Activated CD8-positive, alpha-beta T cell treated with anti-CD3 and anti-CD28 coated beads for 36 hours (primary cell): ENCODE results near the gene ZNF780B. TPM values are rescaled to one million over a fixed set of nuclear protein-coding genes. Genes with fewer than 3 reads are reported as not detected.

ENCODE experiments used
- ATAC-seq: fragments of 200-7000 bp; cut with Tn5 transposase; one replicate; pipeline ENCODE4 v1.10.0; 2021; ENCODE audit warnings: mild to moderate bottlenecking, moderate library complexity
- CTCF ChIA-PET: fragments of 350-600 bp; sonication (Branson Sonifier 250); formaldehyde crosslinking; loops from one replicate; lab custom pipeline; 2021; ENCODE audit warnings: antibody characterized with exemption; lab: Charles Lee
- POLR2A ChIA-PET: fragments of 350-600 bp; sonication (Branson Sonifier 250); formaldehyde crosslinking; loops from one replicate; lab custom pipeline; 2021; ENCODE audit warnings: antibody characterized with exemption; lab: Charles Lee
- DNase-seq: peaks from one replicate; pipeline ENCODE4 v3.0.0-alpha.2; 2020
- H3K27ac Mint-ChIP-seq: one replicate; pipeline ENCODE4 v1.8.0; 2021; ENCODE audit warnings: mild to moderate bottlenecking, mixed read lengths
- H3K27me3 Mint-ChIP-seq: one replicate; pipeline ENCODE4 v1.8.0; 2021; ENCODE audit warnings: mixed read lengths
- H3K36me3 Mint-ChIP-seq: one replicate; pipeline ENCODE4 v1.8.0; 2021; ENCODE audit warnings: low read depth, mixed read lengths
- H3K4me1 Mint-ChIP-seq: one replicate; pipeline ENCODE4 v1.8.0; 2021; ENCODE audit warnings: low read depth, mixed read lengths
- H3K4me3 Mint-ChIP-seq: one replicate; pipeline ENCODE4 v1.8.0; 2021; ENCODE audit warnings: mild to moderate bottlenecking, moderate library complexity, mixed read lengths
- H3K9me3 Mint-ChIP-seq: one replicate; pipeline ENCODE4 v1.8.0; 2021; ENCODE audit warnings: mixed read lengths
- intact Hi-C: fragments of 100-400 bp; cut with micrococcal nuclease; formaldehyde crosslinking; loops from one replicate; pipeline ENCODE4 v1.10.0; 2022
- total RNA-seq, 2 experiments: library from RNA; stranded (reverse); gene quantifications; one replicate each; pipeline ENCODE4 v1.2.3, GENCODE V29; 2021
- TF ChIP-seq, protein P1 (sequence below): fragments of 200-600 bp; IDR thresholded peaks from one replicate; pipeline ENCODE4 v1.8.0; 2022; ENCODE audit warnings: antibody characterized with exemption, mild to moderate bottlenecking

The ZNF780B gene
- total RNA-seq, 2 experiments from 2014 or later: 15.5 to 18.6 TPM

DNA sequence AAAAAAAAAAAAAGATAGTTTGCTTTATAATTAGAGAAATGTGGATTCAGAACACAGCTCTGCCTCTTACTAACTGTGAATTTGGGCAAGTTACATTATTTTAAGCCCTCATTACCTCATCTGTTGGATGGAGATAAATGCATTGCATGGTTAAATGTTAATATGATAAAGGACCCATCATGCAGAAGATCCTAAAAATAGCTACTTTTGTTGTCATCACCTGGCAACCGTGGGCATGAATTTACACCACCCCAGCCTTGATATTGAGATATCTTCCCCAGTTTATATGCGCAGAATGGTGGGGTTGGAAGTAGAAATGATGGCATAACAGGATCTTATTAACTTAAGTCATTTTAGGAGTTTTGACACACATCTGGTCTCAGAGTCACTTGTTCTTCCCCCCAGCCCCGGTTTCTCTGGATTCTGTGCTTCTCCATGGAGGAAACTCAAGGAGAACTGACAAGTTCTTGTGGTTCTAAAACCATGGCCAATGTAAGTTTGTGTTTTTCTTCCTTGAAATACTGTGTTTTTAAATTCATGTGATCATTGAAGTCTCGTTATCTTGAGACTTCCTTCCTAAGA lies 50.2 kb downstream of the ZNF780B start:
- ATAC-seq: no peak
- peaks cover 5% of the 10 kb centered on the region for H3K4me1 Mint-ChIP-seq
- H3K27ac Mint-ChIP-seq: no peak overlapping the region
- TF ChIP-seq, protein P1, sequence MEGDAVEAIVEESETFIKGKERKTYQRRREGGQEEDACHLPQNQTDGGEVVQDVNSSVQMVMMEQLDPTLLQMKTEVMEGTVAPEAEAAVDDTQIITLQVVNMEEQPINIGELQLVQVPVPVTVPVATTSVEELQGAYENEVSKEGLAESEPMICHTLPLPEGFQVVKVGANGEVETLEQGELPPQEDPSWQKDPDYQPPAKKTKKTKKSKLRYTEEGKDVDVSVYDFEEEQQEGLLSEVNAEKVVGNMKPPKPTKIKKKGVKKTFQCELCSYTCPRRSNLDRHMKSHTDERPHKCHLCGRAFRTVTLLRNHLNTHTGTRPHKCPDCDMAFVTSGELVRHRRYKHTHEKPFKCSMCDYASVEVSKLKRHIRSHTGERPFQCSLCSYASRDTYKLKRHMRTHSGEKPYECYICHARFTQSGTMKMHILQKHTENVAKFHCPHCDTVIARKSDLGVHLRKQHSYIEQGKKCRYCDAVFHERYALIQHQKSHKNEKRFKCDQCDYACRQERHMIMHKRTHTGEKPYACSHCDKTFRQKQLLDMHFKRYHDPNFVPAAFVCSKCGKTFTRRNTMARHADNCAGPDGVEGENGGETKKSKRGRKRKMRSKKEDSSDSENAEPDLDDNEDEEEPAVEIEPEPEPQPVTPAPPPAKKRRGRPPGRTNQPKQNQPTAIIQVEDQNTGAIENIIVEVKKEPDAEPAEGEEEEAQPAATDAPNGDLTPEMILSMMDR: no peak
- ChIA-PET POLR2A (no interaction called here), CTCF (no interaction called here)
- H3K9me3 Mint-ChIP-seq: peaks cover 9% of the 10 kb centered on the region
- peaks cover 41% of the 10 kb centered on the region for H3K36me3 Mint-ChIP-seq
- intact Hi-C loops: no loop called here
- H3K4me3 Mint-ChIP-seq: no peak overlapping the region
- DNase-seq: no peak
- H3K27me3 Mint-ChIP-seq: no peaks in the 10 kb centered on the region

- POLR2A ChIA-PET: no interaction called here
- TF ChIP-seq, protein P1: no peak
- Mint-ChIP-seq H3K9me3 (peaks cover 11% of the 10 kb centered on the region), H3K4me3 (peak overlapping the region; percentile 89), H3K27ac (peak overlapping the region; percentile 97), H3K27me3 (no peaks in the 10 kb centered on the region), H3K4me1 (peaks cover 30% of the 10 kb centered on the region), H3K36me3 (peaks cover 27% of the 10 kb centered on the region)
- ATAC-seq (no peak), DNase-seq (no peak)
- intact Hi-C loops: no loop called here
- CTCF ChIA-PET: no interaction called here
Observed at GRCh38 chr19:39998501-39998900, 57.5 kb downstream of the ZNF780B start.

- Mint-ChIP-seq H3K4me1 (peaks cover 37% of the 10 kb centered on the region), H3K27ac (peak overlapping the region; percentile 97)
- CTCF ChIA-PET: interaction anchor here (0.8 to 1.2 kb wide), 3 partner anchors 19 to 58 kb away, joined by 3 to 5 read pairs (median 3); partner anchors contain the start of genes PSMC4 and ZNF780B
Observed at GRCh38 chr19:39997638-39998216, 58.3 kb downstream of the ZNF780B start.

DNA sequence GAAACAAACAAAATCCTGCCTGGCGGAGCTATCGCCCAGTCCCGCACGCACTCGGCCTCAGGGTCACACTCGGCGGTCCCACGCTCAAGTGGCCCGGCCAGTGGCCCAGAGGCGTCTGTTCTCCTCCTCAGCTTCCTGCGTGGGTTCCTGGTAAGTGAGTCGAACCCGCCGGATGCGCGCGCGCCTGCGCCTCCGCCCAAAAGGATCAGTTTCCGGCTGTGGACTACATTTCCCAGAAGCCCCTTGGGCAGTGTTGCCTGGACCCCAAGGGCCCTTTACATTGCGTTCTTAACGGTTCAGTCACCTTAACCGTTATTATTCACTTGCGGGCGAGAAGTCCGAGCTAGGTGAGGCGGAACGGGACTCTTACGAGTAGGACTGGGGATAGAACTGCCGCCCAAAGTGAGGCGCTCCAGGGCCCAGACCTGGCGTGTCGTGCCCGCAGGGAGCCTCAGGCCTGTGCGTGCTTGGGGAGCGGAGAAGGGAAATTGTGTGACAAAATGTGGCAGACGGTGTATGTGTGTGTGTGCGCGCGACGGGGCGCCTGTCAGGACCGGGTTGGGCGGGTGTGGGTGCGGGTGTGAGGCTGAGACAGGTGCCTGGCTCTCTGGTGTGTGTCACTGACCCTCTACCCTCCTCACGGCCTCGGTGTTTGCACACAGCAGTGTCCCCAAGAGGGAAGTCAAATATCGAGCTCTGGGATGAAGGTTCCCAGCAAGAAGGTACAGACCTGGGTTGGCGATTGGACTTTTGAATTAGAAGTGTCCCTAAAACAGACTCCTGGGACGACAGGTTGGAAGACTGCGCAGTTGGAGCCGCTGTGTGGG lies 59.0 kb downstream of the ZNF780B start, which contains the start of gene ZNF546:
Gene ZNF546, plus strand, starts transcription at position 250 of the 827 bp plus-strand sequence. CDS start 1,267 bp downstream, outside the sequence.
- Mint-ChIP-seq H3K36me3 (peaks cover 41% of the 10 kb centered on the region), H3K27ac (peak within 1 kb of the TSS; percentile 97), H3K4me3 (peak within 1 kb of the TSS; percentile 89), H3K4me1 (peaks cover 44% of the 10 kb centered on the region), H3K9me3 (peaks cover 19% of the 10 kb centered on the region), H3K27me3 (no peaks in the 10 kb centered on the region)
- intact Hi-C loops: no loop called here
- peak; percentile 96 for DNase-seq
- ChIA-PET POLR2A (interaction anchor here (0.6 to 2.8 kb wide), 16 partner anchors 11 to 82 kb away, joined by 3 to 30 read pairs (median 4); partner anchors contain the start of genes PSMC4 and ZNF780B), CTCF (interaction anchor here (0.8 to 1.5 kb wide), 4 partner anchors 18 to 59 kb away, joined by 3 to 6 read pairs (median 4); partner anchors contain the start of genes PSMC4 and ZNF780B)
- TF ChIP-seq, protein P1: no peak
- peak; percentile 90 for ATAC-seq

More at GRCh38 chr19:39997638-39998216, 58.3 kb downstream of the ZNF780B start:
- peak overlapping the region; percentile 89 for H3K4me3 Mint-ChIP-seq
- H3K9me3 Mint-ChIP-seq: peaks cover 18% of the 10 kb centered on the region
- peaks cover 35% of the 10 kb centered on the region for H3K36me3 Mint-ChIP-seq
- intact Hi-C loops: no loop called here
- DNase-seq (peak; percentile 69), ATAC-seq (peak; percentile 47)
- no peaks in the 10 kb centered on the region for H3K27me3 Mint-ChIP-seq
- POLR2A ChIA-PET: interaction anchor here (0.8 to 2.8 kb wide), 9 partner anchors 12 to 83 kb away, joined by 3 to 30 read pairs (median 5); partner anchors contain the start of genes PSMC4 and ZNF780B
- TF ChIP-seq, protein P1: no peak
